ENCODE results near the gene ELMO3.
A peak's percentile ranks its signal among the peaks of the same experiment; 100 is the strongest.

- TF ChIP-seq CTCF (IDR thresholded peaks at IDR 0.05) (no peak), POLR2A (IDR thresholded peaks at IDR 0.05) (peak in 1 of 4 donors; percentile 6)
These were observed 27.8 kb upstream of the ELMO3 start for GRCh38 chr16:67170949-67171649.

All from esophagus squamous epithelium (tissue), 4 donors.